Hepatocyte (in vitro differentiated cells): ENCODE measurements around the gene PEMT. TPM values are rescaled to one million over a fixed set of nuclear protein-coding genes. Genes with fewer than 3 reads are reported as not detected.

Source experiments
- DNase-seq: peaks from one replicate; pipeline ENCODE4 v3.0.0-alpha.2; 2016; ENCODE audit warnings: low spot score
- H2AFZ ChIP-seq: fragments of 200-600 bp; sonication (generic); 2 replicates; pipeline ENCODE4 v1.6.0; 2016; ENCODE audit warnings: antibody characterized with exemption, mild to moderate bottlenecking
- H3K27ac ChIP-seq: fragments of 200-600 bp; sonication (generic); 2 replicates; pipeline ENCODE4 v1.5.1; 2016; ENCODE audit warnings: mild to moderate bottlenecking
- H3K27me3 ChIP-seq: fragments of 200-600 bp; sonication (generic); 2 replicates; pipeline ENCODE4 v1.6.1; 2016
- H3K36me3 ChIP-seq: fragments of 200-600 bp; sonication (generic); replicated peaks from 2 replicates; pipeline ENCODE4 v1.5.1; 2016; ENCODE audit warnings: low read depth; ENCODE audit not compliant: insufficient read depth
- H3K4me1 ChIP-seq: fragments of 200-600 bp; sonication (generic); 2 replicates; pipeline ENCODE4 v1.5.1; 2016; ENCODE audit warnings: mild to moderate bottlenecking, moderate library complexity; ENCODE audit not compliant: insufficient read depth
- H3K4me2 ChIP-seq: fragments of 200-600 bp; sonication (generic); 2 replicates; pipeline ENCODE4 v1.6.0; 2016
- H3K4me3 ChIP-seq: fragments of 200-600 bp; sonication (generic); 2 replicates; pipeline ENCODE4 v1.5.1; 2016; ENCODE audit warnings: mild to moderate bottlenecking
- H3K79me2 ChIP-seq: fragments of 200-600 bp; sonication (generic); 2 replicates; pipeline ENCODE4 v1.6.0; 2017; ENCODE audit warnings: mild to moderate bottlenecking
- H3K9me2 ChIP-seq: fragments of 200-600 bp; sonication (generic); replicated peaks from 2 replicates; pipeline ENCODE4 v1.6.0; 2017; ENCODE audit warnings: mild to moderate bottlenecking; ENCODE audit not compliant: insufficient read depth
- H3K9me3 ChIP-seq: fragments of 200-600 bp; sonication (generic); 2 replicates; pipeline ENCODE4 v1.5.1; 2016; ENCODE audit warnings: low read depth, mild to moderate bottlenecking
- H4K20me1 ChIP-seq: fragments of 200-600 bp; sonication (generic); 2 replicates; pipeline ENCODE4 v1.6.0; 2016; ENCODE audit warnings: mild to moderate bottlenecking; ENCODE audit not compliant: insufficient read depth, poor library complexity, severe bottlenecking
- EZH2 ChIP-seq: fragments of 200-600 bp; sonication (generic); IDR thresholded peaks from 2 replicates; pipeline ENCODE4 v1.6.1; 2016; ENCODE audit warnings: antibody characterized with exemption, mild to moderate bottlenecking, borderline replicate concordance
- EZH2phosphoT487 ChIP-seq: fragments of 200-600 bp; sonication (generic); IDR thresholded peaks from one replicate; pipeline ENCODE4 v1.6.1; 2018; ENCODE audit warnings: antibody characterized with exemption, mild to moderate bottlenecking, low read depth, moderate library complexity; ENCODE audit not compliant: unreplicated experiment, severe bottlenecking
- WGBS: methylation state at CpG from one replicate; pipeline ENCODE4 v1.1.6; 2016; ENCODE audit warnings: low lambda C conversion rate; ENCODE audit errors: missing lambda C conversion rate; 5-methylcytosine and 5-hydroxymethylcytosine counted together
- polyA plus RNA-seq: library from polyadenylated mRNA; unstranded; fragments of >200 nt; fragmentation: Nextera tagmentation; extraction: Ambion mirVana; gene quantifications from 2 replicates; pipeline ENCODE4 v1.2.1, GENCODE V29; 2016
- total RNA-seq: library from RNA; depleted of rRNA; stranded (reverse); fragments of >200 nt; gene quantifications from 2 replicates; pipeline ENCODE4 v1.2.3, GENCODE V29; 2014
- TF ChIP-seq, protein P1 (sequence below): fragments of 200-600 bp; sonication (generic); IDR thresholded peaks from 2 replicates; pipeline ENCODE4 v1.5.1; 2016; ENCODE audit warnings: antibody characterized with exemption, mild to moderate bottlenecking; ENCODE audit not compliant: poor library complexity

PEMT gene
- total and polyA plus RNA-seq, 2 experiments from 2014 or later, result 50.1 to 70.4 TPM

DNA sequence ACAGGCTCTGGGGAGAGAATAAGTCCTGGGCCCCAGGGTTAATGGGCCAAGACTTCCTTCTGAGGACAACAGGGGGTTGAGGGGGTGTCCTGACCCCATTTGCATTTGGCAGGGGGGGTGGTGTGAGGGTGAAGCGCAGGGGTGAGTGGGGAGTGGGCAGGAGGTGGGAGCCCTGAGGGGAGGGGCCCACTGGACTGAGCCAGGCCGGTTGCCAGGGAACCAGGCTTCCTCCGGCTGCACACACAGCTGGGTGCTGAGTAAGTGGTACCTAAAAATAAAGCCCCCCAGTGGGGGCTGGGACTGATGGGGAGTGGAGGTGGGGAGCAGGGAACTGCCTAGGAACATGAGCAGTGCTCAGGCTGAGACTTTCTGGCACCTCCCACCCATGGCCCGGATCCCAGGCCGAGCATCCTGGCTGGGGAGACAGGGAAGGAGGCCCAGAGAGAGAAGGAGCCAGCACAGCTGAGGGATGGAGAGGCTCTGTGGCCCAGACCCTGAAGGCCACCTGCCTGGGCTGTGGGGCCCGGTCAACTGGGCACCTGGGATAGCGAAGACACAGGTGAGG is 87.9 kb downstream of the PEMT start:
- Histone ChIP-seq H2AFZ (no peak overlapping the region), H3K36me3 (no peaks in the 10 kb centered on the region), H3K4me2 (no peak overlapping the region), H3K27me3 (no peaks in the 10 kb centered on the region), H3K4me1 (no peaks in the 10 kb centered on the region), H3K79me2 (no peaks in the 10 kb centered on the region), H3K9me2 (no peaks in the 10 kb centered on the region), H4K20me1 (no peaks in the 10 kb centered on the region), H3K27ac (no peak overlapping the region), H3K4me3 (no peak overlapping the region), H3K9me3 (no peaks in the 10 kb centered on the region)
- 81% methylated on average over 6 of the region's 7 CpGs for WGBS
- no peak for TF ChIP-seq EZH2
- TF ChIP-seq, protein P1, sequence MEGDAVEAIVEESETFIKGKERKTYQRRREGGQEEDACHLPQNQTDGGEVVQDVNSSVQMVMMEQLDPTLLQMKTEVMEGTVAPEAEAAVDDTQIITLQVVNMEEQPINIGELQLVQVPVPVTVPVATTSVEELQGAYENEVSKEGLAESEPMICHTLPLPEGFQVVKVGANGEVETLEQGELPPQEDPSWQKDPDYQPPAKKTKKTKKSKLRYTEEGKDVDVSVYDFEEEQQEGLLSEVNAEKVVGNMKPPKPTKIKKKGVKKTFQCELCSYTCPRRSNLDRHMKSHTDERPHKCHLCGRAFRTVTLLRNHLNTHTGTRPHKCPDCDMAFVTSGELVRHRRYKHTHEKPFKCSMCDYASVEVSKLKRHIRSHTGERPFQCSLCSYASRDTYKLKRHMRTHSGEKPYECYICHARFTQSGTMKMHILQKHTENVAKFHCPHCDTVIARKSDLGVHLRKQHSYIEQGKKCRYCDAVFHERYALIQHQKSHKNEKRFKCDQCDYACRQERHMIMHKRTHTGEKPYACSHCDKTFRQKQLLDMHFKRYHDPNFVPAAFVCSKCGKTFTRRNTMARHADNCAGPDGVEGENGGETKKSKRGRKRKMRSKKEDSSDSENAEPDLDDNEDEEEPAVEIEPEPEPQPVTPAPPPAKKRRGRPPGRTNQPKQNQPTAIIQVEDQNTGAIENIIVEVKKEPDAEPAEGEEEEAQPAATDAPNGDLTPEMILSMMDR, result no peak
- no peak for DNase-seq

DNA sequence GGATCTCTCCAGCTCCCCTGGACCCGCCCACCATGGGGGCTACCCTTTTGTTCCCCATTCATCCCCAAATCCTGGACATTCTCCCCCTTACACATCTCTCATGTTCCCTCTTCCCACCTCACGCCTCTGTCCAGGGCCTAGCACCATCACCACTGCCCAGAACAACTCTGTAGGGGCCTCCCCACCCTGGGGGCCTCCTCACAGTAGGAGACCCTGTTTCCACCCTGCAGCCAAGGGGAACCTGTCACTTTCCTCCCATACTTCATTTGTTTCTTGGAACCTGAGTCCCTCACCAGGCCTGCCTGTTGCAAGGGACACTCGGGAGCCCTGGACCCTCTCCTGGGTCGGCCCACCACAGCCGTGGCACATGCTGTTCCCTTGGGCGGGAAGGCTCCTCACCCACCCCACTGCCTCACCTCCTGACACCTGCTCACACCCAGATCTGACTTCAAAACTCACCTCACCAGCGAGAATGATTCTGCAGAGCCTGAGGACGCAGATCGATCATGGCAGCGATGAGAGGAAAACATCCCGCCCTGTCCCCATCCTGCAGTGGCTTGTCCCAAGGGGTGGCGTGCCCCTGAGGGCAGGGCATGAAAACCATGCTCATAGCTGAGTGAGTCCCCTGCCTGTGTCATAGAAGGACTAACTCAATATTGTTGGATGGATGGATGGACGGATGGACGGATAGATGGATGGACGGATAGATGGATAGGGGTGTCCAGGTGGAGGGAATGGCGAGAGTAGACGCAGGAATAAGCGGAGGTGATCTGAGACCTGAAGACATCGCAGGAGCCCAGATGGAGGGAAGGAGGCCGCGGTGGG is 88.6 kb downstream of the PEMT start:
- Histone ChIP-seq H3K27ac (no peak overlapping the region), H3K4me1 (no peaks in the 10 kb centered on the region), H3K9me2 (no peaks in the 10 kb centered on the region), H3K36me3 (no peaks in the 10 kb centered on the region), H2AFZ (no peak overlapping the region), H3K9me3 (no peaks in the 10 kb centered on the region), H3K27me3 (no peaks in the 10 kb centered on the region), H3K79me2 (no peaks in the 10 kb centered on the region), H4K20me1 (no peaks in the 10 kb centered on the region), H3K4me2 (no peak overlapping the region), H3K4me3 (no peak overlapping the region)
- no peak for DNase-seq
- TF ChIP-seq EZH2, result no peak
- TF ChIP-seq, protein P1, result no peak
- 93% methylated on average over 21 of the region's 21 CpGs for WGBS

DNA sequence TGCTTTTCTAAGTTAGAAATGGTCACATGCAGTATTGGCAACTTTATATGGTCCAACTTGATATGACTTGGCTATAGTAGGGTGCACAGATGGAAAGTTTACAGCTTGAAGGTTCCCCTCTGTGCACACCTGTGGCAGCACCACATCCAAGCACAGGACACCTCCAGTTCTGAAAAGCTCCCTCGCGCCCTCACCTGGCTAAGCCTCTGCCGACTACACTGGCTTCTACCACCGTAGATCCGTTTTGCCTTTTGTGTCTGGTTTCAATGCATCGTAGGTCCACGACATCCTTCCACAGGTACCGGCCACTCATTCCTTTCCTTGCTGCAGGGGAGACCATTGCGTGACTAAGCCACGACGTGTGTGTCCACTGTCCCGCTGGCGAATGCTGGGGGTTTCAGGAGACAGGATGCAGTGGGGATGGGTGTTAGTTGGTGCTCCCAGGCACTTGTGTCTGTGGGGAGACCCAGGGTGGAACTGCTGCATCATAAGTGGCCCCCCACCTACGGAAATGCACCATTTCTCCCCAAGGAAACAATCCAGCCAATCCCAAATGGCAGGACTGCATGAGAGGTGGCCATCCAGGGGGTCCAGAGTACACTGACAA is 90.4 kb downstream of the PEMT start:
- peak; percentile 54 for DNase-seq
- H3K9me3 ChIP-seq, result no peaks in the 10 kb centered on the region

More for the DNA sequence above, 90.4 kb downstream of the PEMT start:
- Histone ChIP-seq H3K9me2 (no peaks in the 10 kb centered on the region), H4K20me1 (no peaks in the 10 kb centered on the region), H3K27me3 (no peaks in the 10 kb centered on the region), H3K79me2 (no peaks in the 10 kb centered on the region), H3K27ac (no peak overlapping the region), H3K4me2 (no peak overlapping the region), H3K4me1 (peaks cover 4% of the 10 kb centered on the region), H3K4me3 (no peak overlapping the region), H3K36me3 (no peaks in the 10 kb centered on the region), H2AFZ (no peak overlapping the region)
- TF ChIP-seq EZH2 (no peak), EZH2phosphoT487 (no peak)
- TF ChIP-seq, protein P1, result peak; percentile 30
- WGBS, result 49% methylated on average over 14 of the region's 14 CpGs
